8988T (cell line): ENCODE measurements around the gene KIF1B.
A peak's percentile ranks its signal among the peaks of the same experiment; 100 is the strongest.

ENCODE experiments used
- DNase-seq: peaks from one replicate; pipeline ENCODE4 v3.0.0; 2011

KIF1B gene

DNA sequence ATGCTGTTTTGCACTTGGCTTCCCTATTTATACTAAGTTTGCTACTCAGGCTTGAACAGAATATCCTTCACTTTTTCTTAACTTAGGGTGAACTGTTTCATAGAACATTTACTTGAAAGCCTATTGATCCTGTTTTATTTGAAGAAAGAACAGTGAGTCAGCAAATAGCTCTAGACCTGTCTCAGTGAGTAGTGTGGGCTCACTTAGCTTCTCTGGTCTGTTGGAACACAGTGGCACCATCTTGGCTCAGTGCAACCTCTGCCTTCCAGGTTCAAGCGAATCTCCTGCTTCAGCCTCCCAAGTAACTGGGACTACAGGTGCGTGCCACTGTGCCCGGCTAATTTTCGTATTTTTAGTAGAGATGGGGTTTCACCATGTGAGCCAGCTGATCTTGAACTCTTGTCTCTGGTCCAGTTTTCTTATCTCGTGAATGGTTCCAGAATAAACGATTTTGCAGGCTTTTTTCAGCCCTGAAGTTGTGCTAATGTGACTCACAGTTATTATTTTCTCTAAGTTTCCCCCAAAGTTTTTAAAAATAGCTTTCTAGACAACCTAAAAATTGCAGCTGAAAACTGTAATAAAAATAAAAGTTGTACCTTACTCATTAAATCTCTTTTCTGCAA, 76.8 kb downstream of the KIF1B start:
- DNase-seq, result no peak

DNA sequence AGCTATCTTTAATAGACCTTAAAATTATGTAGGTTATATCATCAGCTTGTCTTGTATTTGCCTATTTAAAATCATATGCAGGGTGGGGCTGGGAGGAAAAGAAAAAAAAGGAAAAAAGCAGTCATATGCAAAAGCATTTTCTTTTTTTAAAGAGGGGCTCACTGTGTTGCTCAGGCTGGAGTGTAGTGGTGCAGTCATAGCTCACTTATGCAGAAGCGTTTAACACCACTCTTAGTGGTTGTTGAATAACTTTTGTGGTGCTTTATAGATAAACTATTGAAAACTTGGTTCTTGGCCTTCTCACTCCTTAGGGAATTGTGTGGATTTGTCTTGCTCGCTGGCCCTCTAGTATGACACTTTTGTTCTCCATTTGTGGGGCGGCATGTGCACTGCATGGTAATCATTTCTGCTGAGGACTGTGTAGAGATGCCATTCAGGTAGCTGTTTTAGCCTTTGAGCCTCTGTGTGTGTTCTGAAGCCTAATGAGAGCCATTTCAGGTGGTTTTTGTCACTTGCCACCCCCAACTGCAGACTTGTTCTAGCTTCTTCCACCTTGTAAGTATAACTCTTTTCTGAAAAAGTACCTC, 77.8 kb downstream of the KIF1B start:
- DNase-seq, result no peak

DNA sequence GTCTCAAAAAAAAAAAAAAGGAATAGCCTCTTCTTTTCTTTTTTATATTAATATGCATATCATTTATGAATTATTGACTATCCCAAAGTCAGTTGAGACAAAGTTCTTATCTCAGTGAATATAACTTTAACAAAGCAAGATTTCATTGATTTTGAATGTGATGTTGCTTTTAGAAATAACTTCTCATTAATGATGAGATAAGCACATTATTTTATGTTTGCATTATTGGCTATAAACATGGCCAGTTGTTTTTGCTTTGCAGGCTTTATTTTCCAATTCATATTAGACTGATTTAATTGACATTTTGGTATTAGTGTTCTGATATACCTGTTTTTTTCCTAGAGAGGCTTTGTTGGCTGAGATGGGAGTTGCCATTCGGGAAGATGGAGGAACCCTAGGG, 81.3 kb downstream of the KIF1B start:
- no peak for DNase-seq

DNA sequence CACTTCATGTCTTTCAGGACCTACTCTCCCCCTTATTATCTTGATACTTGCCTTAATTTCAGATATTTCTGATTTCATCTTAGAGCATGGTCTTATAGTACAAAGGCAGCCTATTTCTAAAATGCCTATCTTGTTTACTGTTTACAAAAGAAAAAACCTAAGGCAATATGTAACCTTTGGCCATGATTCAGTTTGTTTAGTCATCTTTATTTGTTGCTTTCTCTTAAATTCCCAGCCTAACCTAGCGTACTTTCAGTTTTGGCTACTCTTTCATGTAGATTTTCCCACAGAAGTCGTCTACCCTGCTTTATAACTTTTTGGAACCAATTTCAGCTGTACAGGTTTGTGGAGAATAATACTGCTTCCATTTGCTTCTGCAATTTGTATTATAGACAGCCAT, 81.8 kb downstream of the KIF1B start:
- no peak for DNase-seq

DNA sequence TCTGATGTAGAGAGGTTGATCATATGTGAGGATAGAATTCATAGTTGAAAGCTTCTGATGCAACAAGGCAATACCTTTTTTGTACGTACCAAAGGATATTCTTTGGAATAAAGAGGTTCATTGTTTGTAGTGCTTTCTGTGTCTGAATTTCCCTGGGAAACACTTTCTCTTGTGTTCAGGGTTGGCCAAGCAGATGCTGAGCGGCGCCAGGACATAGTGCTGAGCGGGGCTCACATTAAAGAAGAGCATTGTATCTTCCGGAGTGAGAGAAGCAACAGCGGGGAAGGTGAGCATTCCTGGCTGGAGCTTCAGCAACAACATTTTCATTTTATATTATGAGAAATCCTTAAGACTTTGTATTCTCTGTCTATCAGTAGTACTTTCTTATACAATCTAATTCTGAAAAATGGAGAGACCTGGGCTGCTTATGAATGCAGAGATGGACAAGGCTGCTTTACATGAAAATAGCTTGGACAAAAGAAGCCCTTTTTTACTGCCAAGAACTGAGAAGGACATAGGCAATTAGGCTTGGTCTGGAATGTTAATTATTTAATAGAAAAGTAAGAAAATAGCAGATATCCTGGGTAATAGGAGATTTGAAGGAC, 85.2 kb downstream of the KIF1B start:
- no peak for DNase-seq

DNA sequence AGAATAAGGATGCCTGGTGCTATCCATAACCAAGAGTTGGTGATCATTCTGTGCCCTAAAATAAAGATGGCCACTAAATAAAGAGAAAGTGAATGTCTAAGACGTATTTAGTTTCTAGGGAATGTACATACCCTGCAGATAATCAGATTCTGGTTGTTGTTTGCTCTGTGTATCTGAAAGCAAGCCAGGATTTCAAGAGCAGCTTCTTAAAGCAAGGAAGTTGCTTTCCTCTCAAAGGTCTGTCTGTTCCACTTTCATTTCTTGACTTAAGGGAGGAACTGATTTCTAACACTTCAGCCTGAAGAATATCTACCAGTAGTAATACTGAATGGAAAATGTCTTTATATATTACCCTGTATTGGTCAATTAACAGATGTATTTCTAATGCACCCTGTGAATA, 88.8 kb downstream of the KIF1B start:
- DNase-seq, result no peak

DNA sequence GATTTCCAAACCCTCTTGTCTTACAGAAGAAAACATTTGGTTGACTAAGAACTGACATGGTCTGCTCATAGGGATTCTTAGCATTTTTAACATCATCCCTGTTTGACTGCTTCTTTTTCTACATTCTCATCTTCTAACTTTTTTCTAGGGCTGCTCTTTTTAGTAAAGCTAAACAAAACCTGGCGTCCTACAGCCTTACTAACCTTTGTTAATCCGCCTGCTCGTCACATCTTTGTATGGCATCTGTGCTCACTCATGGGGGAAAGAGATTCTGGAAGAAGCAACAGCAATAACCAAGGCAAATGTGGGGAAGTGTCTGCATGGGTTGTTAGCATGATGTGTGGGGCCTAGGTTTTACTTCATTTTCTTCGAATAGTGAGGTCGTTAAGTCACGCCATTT, 92.0 kb downstream of the KIF1B start:
- DNase-seq, result no peak

DNA sequence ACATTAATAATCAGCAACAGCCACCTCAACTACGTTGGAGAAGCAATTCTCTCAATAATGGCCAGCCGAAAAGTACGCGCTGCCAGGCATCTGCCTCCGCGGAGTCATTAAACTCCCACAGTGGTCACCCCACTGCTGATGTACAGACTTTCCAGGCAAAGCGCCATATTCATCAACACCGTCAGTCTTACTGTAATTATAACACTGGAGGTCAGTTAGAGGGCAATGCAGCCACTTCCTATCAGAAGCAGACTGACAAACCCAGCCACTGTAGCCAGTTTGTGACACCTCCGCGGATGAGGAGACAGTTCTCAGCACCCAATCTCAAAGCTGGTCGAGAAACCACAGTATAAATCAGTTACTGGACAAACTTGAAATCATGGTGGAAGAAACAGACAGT, 93.9 kb downstream of the KIF1B start:
- DNase-seq, result no peak

DNA sequence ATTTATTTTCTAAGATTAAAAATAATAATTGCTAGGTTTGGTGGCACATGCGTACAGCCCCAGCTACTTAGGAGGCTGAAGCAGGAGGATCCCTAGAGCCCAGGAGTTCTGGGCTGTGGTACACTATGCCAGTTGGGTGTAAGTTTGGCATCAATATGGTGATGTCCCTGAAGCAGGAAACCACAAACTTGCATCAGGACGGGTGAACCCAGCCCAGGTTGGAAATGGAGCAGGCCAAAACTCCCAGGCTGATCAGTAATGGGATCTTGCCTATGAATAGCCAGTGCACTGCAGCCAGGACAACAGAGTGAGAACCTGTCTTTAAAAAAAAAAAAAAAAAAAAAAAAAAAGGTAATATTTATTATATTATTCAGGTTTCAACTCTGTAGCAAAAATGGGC, 96.1 kb downstream of the KIF1B start:
- no peak for DNase-seq

DNA sequence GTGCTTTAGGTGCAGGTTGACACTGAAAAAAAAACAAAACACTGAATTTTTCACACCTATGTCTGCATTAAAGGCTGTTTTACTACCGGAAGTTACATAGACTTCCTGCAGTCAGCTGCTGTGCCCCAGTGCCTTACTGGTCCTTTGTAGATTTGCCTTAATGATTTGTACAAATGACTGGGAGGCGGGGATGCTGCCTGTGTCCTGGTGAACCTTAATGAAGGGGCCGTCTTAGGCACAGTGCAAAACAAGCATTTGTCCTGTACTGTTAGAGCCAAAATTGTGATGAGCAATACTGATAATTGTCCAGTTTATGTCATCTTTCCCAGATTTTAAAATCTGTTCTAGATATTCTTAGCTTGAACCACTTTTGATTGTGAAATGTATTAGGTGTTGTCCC, 97.6 kb downstream of the KIF1B start:
- DNase-seq, result no peak

DNA sequence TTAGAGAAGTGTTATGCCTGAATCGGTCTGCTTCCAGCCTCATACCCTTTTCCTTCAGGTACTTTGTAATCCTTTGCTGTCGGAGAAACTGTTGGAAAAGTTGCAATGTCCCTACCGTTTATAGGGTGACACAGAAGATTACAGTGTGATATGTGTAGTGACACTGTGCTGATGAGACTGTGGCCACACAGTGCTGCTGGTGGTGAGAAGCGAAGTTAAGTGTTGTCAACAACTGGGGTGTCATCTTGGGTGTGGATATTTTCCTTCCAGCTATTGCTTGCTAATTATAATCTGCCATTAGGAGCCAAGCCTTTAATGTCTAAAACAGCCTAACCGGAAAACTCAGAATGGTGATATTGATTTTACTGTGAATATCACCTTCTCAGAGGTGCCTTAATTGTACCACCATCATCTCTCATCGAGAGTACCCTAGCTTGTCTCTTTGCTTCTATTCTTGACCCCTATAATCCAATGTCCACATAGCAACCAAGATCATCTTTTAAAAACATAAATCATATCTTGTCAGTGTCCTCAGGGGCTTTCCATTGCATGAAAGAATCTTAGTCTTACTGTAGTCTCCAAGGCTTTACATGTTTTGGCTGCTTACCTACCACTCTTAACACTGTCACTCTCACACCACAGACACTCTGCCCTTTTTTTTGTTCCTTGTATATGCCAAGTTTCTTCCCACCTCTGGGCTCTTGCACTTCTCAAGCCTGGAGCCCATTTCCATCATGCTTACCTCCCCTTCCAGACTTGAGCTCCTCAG, 99.1 kb downstream of the KIF1B start:
- DNase-seq, result no peak

DNA sequence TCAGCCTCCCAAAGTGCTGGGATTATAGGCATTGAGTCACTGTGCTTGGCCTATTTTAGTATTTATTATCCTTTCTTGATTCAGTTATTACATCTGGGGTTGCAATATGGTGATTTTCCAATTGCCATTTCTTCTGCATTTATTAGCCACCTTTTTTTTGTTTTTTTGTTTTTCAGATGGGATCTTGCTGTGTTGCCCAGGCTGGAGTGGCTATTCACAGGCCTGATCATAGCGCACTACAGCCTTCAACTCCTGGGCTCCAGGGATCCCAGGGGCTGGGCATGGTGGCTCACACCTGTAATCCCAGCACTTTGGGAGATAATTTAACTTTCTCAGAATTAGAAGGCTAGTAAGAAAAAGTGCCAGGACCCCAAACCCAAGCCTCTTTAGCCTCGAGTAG, 106.4 kb downstream of the KIF1B start:
- no peak for DNase-seq

DNA sequence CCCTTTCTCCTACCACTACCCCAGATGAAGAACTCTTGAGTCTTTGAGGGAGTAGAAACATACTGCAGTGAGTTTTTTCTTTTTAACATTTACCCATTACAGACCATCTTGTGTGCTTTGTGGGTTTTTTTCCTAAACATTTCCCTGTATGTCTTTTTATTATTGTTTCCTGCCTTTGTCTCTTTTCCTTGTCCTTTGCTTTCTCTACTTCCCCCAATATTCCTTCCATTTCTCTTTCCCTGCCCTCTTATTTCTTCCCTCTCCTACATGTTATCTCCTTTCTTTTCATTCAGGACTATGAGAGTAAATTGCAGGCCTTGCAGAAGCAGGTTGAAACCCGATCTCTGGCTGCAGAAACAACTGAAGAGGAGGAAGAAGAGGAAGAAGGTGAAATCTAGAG, 109.4 kb downstream of the KIF1B start:
- no peak for DNase-seq

DNA sequence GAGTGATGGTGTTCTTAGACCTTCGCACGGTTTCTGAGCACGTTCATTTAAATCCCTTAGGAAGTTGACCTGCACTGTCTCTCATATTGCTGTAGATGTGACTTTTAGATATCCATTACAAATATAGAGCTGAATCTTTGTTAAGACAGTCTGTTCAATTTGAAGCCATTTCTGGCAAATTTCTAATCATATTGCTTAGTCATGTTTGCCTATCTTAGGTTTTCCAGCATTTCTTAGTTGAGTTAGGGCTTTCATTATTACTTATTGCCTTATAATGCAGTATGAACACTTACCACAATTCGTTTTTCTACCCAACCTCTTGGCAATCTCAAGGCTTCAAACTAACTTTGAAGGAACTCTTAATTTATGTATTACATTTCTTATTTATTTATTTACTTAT, 110.0 kb downstream of the KIF1B start:
- no peak for DNase-seq

DNA sequence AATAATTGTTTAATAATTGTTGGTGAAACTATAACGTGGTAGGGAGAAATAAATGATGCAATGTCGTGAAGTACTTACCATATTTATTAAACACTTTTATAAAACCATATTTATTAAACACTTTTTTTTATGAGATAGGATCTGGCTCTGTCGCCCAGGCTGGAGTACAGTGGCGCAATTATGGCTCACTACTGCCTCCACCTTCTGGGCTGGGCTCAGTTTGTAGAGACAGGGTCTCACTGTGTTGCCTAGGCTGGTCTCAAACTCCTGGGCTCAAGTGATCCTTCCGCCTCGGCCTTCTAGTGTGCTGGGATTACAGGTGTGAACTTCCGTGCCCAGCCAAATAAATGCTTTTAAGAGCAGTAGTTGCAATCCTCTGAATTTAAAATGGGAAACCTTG, 112.5 kb downstream of the KIF1B start:
- no peak for DNase-seq

DNA sequence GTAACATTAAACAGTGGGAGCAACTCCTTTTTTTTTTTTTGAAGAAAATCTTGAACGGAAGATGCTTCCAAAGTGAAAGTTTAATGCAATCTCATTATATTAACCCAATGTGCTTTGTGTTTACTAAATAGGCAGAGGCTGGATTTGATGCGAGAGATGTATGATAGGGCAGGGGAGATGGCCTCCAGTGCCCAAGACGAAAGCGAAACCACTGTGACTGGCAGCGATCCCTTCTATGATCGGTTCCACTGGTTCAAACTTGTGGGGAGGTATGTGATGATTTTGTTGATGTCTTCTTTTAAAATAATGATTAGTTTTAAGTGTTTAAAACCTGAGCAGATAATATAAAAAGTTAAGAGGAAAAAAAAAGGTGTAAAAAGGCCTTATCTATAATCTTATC, 114.3 kb downstream of the KIF1B start:
- no peak for DNase-seq

DNA sequence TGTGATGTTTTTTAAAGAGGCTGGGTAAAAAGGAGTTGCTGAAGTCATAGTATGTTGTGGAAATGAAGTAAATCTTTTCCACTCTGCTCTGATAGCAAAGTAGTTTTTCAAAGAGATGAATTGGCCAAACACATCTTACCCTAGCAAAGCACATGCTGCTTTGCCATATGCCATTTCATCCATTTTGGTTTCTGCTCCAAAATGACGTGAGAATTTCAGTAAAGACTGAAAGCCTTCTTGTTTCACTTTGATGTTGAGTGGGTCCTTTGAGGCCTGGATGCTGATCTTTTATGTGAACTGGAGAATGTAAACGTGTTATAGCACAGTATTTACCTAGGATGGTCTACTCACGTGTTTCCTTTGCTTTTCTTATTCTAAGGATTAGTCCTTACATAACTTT, 115.2 kb downstream of the KIF1B start:
- no peak for DNase-seq

DNA sequence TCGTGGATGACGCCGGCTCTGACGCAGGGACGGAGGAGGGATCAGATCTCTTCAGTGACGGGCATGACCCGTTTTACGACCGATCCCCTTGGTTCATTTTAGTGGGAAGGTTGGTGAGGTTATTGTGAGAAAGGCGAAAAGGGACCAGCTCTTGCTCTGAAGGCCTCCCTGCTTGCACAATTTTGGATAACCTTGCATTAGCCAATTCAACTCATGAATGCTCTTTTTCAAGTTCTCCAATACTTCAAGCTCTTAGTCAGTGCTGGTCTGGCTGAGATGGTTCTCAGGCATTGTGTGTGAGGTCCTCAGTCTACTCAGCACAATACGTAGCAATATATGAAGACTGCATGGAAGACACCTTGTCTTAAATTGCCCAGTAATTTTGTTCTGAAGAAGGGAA, 115.9 kb downstream of the KIF1B start:
- DNase-seq, result no peak

DNA sequence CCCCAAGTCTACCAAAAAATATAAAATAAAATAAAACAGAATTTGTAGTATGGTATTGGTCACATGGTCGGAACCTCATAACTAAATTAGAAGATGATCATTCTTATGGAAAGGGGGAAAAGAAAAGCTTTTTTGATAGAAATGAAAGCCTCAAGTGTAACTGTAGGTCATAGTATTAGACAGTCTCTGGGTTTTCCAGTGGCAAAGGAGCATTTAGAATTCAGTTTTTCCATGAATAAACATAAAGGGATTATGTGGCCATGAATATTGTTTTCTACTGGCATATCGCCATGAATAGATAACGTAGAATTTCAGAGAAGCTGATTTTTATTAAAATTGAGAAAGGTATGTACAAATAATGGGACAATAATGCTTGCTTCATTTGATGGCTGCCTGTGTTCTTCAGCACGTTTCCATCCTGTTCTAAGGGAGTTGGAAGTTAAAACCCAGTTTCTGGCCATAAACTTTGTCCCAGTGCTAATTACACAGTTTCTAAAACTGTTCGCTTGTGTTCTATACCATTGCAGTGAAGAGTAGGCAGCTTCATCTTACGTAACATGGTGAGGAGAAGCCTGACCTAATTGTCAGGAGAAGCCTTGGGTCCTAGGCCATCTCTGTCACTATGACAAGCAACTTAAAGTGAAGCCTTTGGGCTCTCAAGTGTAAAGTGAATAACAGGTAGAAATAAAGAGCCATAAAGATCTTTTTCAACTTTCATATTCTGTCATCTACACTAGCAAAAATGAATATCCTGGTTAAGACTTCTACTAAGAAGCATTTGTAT, 118.0 kb downstream of the KIF1B start:
- DNase-seq, result no peak

DNA sequence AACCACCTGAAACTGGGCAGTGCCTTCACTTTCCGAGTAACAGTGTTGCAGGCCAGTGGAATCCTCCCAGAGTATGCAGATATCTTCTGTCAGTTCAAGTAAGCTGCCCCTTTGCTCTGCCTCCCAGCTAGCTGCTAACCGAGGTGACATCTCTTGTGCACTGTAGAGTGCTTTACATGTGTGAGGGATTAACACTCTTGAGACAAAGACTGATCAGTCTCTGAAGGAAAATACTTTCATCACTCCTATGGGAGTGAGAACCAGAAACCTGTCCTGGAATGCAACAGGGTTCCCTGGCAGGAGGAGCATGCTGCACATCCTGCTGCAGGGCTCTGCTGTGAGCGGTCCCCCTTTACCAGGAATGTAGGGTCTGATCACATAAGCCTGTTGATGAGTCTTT, 127.1 kb downstream of the KIF1B start:
- DNase-seq, result no peak

DNA sequence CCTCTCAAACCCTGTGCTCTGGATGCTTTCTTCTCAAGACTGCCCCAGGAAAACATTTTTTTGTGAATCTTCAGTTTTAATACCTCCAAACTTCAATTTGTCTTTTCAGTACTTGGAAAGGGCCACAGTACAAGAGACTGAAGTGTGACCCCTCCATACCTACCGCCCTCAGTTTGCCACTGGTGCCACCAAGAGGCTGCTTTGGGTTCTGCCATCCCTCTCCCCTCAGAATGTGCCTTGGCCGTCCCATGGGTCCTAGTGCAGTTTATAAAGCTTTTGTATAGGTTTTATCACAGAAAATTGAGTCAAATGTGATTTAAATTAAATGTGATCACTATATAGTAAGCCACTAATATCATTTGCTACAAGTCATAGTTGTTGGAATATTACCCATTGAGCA, 127.7 kb downstream of the KIF1B start:
- peak; percentile 46 for DNase-seq

DNA sequence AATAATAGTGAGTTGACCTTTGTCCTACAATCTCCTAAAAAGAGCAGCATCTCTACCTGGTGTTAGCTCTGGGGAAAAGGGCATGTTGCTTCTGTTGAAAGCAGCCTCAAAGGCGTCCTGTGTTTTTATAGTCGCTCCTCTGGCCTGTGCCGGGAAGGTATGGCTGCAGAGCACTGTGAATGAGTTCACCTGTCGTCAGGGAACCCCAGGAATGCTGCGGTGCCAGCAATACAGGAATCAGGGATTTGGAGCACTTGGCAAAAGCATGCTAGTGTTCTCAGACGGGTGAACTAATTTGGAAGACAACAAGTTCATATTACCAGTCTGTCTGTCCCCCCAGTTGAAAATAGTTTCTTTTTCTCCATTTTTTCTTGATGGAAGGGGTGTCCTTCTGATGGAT, 128.2 kb downstream of the KIF1B start:
- no peak for DNase-seq

DNA sequence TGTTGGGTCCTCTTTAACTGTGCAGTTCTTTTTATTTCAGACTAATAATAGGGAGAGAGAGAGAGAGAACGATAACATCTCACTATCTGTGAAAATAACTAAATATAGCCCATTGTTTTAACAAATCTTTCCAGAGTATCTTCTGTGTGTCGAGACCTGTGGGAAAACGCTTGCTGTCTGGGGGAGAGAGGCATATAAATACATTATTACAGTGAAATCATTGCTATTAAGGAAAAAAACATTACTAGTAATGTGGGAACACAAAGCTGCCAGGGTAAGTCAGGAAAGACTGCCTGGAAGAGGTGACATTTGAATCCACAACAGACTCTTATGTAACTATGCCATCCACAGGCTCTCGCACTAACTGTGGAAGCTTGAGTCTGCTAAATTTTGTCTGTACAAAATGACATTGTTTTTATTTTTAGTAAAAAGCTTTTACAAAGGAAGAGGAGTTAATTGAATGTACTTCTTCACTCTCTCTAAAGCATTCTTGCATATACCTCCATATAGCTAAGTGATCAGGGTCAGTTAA, 128.7 kb downstream of the KIF1B start:
- no peak for DNase-seq
